Osteoblast (primary cell): ENCODE results near the gene DZIP1. TPM values are rescaled to one million over a fixed set of nuclear protein-coding genes. Genes with fewer than 3 reads are reported as not detected.

Experiments
- DNase-seq: peaks from one replicate; pipeline ENCODE4 v3.0.0; 2011; ENCODE audit warnings: low spot score, mixed read lengths; ENCODE audit not compliant: insufficient read length; ENCODE audit errors: missing footprints
- H2AFZ ChIP-seq: 2 replicates; pipeline ENCODE4 v1.6.0; 2011; ENCODE audit warnings: mild to moderate bottlenecking, low read length
- H3K27ac ChIP-seq: 2 replicates; pipeline ENCODE4 v1.5.1; 2011; ENCODE audit warnings: mild to moderate bottlenecking, low read depth, low read length, moderate library complexity
- H3K27me3 ChIP-seq: 2 replicates; pipeline ENCODE4 v1.6.0; 2012; ENCODE audit warnings: mild to moderate bottlenecking, control low read depth, inconsistent platforms, low read length, moderate library complexity; ENCODE audit not compliant: insufficient read depth
- H3K36me3 ChIP-seq: 2 replicates; pipeline ENCODE4 v1.5.1; 2011; ENCODE audit warnings: mild to moderate bottlenecking, low read length, control low read depth, moderate library complexity; ENCODE audit not compliant: insufficient read depth
- H3K4me1 ChIP-seq: 2 replicates; pipeline ENCODE4 v1.5.1; 2011; ENCODE audit warnings: mild to moderate bottlenecking, low read length, control low read depth, moderate library complexity; ENCODE audit not compliant: insufficient read depth
- H3K4me2 ChIP-seq: 2 replicates; pipeline ENCODE4 v1.6.0; 2011; ENCODE audit warnings: mild to moderate bottlenecking, low read length; ENCODE audit not compliant: insufficient read depth
- H3K4me3 ChIP-seq: fragments of 200-600 bp; sonication (generic); 3 replicates; pipeline ENCODE4 v1.5.1; 2012; ENCODE audit warnings: mild to moderate bottlenecking, low read length, inconsistent platforms; ENCODE audit not compliant: insufficient read depth
- H3K79me2 ChIP-seq: 2 replicates; pipeline ENCODE4 v1.6.0; 2012; ENCODE audit warnings: mild to moderate bottlenecking, low read length, control low read depth, inconsistent platforms; ENCODE audit not compliant: insufficient read depth
- H3K9me3 ChIP-seq: 2 replicates; pipeline ENCODE4 v1.5.1; 2011; ENCODE audit warnings: low read depth, low read length, control low read depth
- H4K20me1 ChIP-seq: 2 replicates; pipeline ENCODE4 v1.6.0; 2012; ENCODE audit warnings: mild to moderate bottlenecking, low read length, control low read depth; ENCODE audit not compliant: insufficient read depth
- total RNA-seq: library from RNA; depleted of rRNA; stranded (reverse); fragments of >200 nt; gene quantifications from 2 replicates; pipeline ENCODE4 v1.2.3, GENCODE V29; 2012
- TF ChIP-seq, protein P1 (sequence below): IDR thresholded peaks from 2 replicates; pipeline ENCODE4 v1.5.1; 2011; ENCODE audit warnings: mild to moderate bottlenecking, low read depth, low read length, moderate library complexity; ENCODE audit errors: extremely low read depth

DZIP1 gene
- total RNA-seq, 1 donor: 34.0 TPM

DNA sequence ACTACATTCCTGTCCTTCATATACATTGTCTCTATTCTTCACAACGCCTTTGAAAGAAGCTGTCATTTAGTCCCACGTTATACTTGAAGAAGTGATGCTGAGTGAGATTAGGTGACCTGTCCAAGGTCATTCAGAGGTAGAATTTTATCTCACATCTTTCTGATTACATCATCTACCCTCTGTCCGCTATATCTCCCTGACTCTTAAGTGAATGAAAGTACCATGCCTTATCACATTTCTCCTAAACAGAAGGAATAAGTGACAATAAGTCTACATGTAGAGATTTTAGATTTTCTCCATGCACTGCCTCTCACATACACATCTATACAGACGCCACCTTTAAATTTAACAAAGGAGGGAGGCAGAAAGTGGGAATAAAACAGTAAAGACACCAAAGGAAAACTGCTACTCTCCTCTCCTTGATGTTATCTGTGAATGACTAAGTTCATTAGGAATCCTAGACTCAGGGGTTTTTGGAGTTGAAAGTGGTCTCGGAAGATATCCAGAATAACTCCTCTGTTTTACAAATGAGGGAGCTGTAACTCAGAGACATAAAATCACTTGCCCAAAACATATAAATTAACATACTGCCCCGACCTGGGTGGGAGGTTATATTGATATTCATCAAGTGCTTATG lies 96.9 kb downstream of the DZIP1 start:
- Histone ChIP-seq H3K27ac (no peak overlapping the region), H3K79me2 (no peaks in the 10 kb centered on the region), H3K9me3 (no peaks in the 10 kb centered on the region), H3K27me3 (peaks cover 76% of the 10 kb centered on the region), H3K4me1 (no peaks in the 10 kb centered on the region), H3K36me3 (no peaks in the 10 kb centered on the region), H3K4me3 (no peak overlapping the region), H2AFZ (no peak overlapping the region), H3K4me2 (no peak overlapping the region), H4K20me1 (no peaks in the 10 kb centered on the region)
- DNase-seq: no peak
- TF ChIP-seq, protein P1, sequence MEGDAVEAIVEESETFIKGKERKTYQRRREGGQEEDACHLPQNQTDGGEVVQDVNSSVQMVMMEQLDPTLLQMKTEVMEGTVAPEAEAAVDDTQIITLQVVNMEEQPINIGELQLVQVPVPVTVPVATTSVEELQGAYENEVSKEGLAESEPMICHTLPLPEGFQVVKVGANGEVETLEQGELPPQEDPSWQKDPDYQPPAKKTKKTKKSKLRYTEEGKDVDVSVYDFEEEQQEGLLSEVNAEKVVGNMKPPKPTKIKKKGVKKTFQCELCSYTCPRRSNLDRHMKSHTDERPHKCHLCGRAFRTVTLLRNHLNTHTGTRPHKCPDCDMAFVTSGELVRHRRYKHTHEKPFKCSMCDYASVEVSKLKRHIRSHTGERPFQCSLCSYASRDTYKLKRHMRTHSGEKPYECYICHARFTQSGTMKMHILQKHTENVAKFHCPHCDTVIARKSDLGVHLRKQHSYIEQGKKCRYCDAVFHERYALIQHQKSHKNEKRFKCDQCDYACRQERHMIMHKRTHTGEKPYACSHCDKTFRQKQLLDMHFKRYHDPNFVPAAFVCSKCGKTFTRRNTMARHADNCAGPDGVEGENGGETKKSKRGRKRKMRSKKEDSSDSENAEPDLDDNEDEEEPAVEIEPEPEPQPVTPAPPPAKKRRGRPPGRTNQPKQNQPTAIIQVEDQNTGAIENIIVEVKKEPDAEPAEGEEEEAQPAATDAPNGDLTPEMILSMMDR: no peak

DNA sequence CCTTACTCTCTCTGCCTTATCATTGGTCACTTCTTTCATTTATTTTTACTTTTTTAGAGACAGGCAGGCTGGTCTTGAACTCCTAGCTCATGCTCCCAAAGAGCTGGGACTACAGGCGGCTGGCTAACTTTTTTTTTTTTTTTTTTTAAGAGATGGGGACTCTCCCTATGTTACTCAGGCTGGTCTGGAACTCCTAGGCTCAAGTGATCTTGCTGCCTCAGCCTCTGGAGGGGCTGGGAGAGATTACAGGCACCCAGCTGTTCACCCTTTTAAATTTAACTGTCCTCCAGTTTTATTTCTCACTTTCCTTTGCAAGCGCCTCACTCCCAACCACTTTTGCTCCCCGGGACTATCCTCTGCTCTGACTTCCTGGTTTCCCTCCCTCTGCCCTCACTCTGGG lies 97.6 kb downstream of the DZIP1 start:
- no peaks in the 10 kb centered on the region for H3K79me2 ChIP-seq
- H3K4me2 ChIP-seq: no peak overlapping the region
- no peaks in the 10 kb centered on the region for H3K9me3 ChIP-seq
- no peak for DNase-seq
- TF ChIP-seq, protein P1: no peak
- no peak overlapping the region for H3K4me3 ChIP-seq
- no peaks in the 10 kb centered on the region for H4K20me1 ChIP-seq
- peaks cover 5% of the 10 kb centered on the region for H3K4me1 ChIP-seq
- peaks cover 70% of the 10 kb centered on the region for H3K27me3 ChIP-seq
- H3K27ac ChIP-seq: no peak overlapping the region
- H3K36me3 ChIP-seq: no peaks in the 10 kb centered on the region
- H2AFZ ChIP-seq: no peak overlapping the region

DNA sequence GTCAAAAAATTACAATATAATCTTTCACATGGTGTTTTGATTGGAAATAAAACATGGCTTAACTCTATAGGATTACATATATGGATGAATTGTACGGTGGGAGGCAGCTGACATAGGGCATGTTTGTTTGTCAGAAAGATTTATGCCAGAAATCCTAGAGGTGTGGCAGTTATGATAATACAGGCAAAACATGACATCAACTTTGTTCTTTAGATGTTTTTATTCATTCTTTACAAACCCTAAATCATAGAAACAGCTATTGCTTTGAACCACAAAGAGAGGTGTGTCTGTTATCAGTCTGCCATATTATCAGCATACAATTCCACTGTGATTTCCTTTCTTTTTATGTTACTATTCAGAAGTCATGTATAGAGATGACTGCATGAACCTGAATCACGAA lies 100.2 kb downstream of the DZIP1 start:
- TF ChIP-seq, protein P1: no peak
- H3K79me2 ChIP-seq: no peaks in the 10 kb centered on the region

DNA sequence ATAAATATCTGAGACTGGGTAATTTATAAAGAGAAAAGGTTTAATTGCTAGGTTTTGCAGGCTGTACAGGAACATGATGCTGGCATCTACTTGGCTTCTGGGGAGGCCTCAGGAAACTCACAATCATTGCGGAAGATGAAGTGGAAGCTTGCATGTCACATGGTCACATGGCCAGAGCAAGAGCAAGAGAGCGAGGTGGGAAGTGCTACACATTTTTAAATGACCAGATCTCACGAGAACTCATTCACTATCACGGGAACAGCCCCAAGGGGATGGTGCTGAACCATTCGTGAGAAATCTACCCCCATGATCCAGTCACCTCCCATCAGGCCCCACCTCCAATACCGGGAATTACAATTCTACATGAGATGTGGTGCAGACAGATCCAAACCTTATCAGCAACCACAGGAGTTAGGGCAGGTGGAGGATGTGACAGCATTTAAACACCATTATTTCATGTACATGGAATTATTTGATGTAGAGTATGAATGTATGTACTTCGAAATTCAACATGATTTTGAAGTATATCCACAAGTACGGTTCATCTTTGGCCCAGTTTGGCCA lies 102.5 kb downstream of the DZIP1 start:
- no peak for DNase-seq
- H3K27ac ChIP-seq: no peak overlapping the region
- H2AFZ ChIP-seq: no peak overlapping the region
- no peaks in the 10 kb centered on the region for H3K36me3 ChIP-seq
- no peak overlapping the region for H3K4me2 ChIP-seq
- TF ChIP-seq, protein P1: no peak
- peaks cover 22% of the 10 kb centered on the region for H3K27me3 ChIP-seq
- no peaks in the 10 kb centered on the region for H4K20me1 ChIP-seq
- H3K9me3 ChIP-seq: no peaks in the 10 kb centered on the region
- H3K79me2 ChIP-seq: no peaks in the 10 kb centered on the region
- H3K4me3 ChIP-seq: no peak overlapping the region
- peaks cover 7% of the 10 kb centered on the region for H3K4me1 ChIP-seq

More for the DNA sequence above, 100.2 kb downstream of the DZIP1 start:
- Histone ChIP-seq H3K36me3 (no peaks in the 10 kb centered on the region), H3K4me2 (no peak overlapping the region), H3K4me1 (peaks cover 7% of the 10 kb centered on the region), H3K9me3 (no peaks in the 10 kb centered on the region), H3K4me3 (no peak overlapping the region), H3K27me3 (peaks cover 45% of the 10 kb centered on the region), H2AFZ (no peak overlapping the region), H4K20me1 (no peaks in the 10 kb centered on the region), H3K27ac (no peak overlapping the region)
- no peak for DNase-seq
